SU-DHL-6 (cell line): ENCODE measurements around the gene CHST15.

Experiments used
- EZH2phosphoT487 ChIP-seq: fragments of 200-600 bp; sonication (generic), shearing (Covaris generic); conservative IDR thresholded peaks from 2 replicates; pipeline ENCODE4 v1.6.1; 2018; ENCODE audit warnings: mild to moderate bottlenecking, antibody characterized with exemption, low read length, moderate library complexity, mixed read lengths
- TF ChIP-seq, protein P1 (sequence below): fragments of 200-600 bp; sonication (generic); IDR thresholded peaks from one replicate; pipeline ENCODE4 v1.5.1; 2017; ENCODE audit warnings: antibody characterized with exemption, mild to moderate bottlenecking, low read length, moderate library complexity; ENCODE audit not compliant: insufficient read depth, poor library complexity, severe bottlenecking

DNA sequence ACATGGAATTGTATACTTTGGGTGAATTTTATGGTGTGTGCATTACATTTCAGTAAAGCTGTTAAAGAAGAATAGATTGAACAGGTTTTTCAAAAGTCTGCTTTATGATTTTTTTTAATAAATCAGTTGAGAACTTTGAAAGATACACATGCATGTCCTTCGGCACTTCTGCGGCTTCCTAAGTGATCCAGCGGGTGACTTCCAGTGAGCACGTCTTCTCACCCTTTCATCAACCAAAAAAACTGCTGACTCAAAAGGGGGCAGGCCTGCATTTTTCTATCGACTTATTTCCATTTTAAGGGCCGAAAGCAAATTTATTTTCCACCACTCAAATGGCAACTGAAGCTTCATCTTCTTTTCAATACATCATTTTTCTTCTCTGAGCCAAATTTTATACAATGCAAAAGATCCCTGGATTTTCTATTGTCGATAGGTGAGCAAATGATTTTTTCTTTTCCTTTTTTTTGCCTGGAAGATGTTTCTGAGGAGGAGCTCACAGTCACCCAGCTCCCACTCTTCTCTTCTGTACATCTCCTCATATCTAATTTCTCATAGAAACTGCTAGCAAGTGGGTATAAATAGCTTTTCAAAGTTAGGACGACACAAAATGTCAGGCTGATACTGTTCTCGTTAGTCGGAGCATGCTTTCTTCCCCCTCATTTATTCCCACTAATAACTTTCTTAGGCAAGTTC lies 10.2 kb downstream of the CHST15 start:
- TF ChIP-seq, protein P1, sequence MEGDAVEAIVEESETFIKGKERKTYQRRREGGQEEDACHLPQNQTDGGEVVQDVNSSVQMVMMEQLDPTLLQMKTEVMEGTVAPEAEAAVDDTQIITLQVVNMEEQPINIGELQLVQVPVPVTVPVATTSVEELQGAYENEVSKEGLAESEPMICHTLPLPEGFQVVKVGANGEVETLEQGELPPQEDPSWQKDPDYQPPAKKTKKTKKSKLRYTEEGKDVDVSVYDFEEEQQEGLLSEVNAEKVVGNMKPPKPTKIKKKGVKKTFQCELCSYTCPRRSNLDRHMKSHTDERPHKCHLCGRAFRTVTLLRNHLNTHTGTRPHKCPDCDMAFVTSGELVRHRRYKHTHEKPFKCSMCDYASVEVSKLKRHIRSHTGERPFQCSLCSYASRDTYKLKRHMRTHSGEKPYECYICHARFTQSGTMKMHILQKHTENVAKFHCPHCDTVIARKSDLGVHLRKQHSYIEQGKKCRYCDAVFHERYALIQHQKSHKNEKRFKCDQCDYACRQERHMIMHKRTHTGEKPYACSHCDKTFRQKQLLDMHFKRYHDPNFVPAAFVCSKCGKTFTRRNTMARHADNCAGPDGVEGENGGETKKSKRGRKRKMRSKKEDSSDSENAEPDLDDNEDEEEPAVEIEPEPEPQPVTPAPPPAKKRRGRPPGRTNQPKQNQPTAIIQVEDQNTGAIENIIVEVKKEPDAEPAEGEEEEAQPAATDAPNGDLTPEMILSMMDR, result no peak
- TF ChIP-seq EZH2phosphoT487, result no peak
